MCF 10A (cell line): ENCODE measurements around the gene TTC39B. TPM values are rescaled to one million over a fixed set of nuclear protein-coding genes. Genes with fewer than 3 reads are reported as not detected.

Experiments used
- BruUV-seq: library from RNA; stranded (reverse); fragments of 400-500 nt; replicated peaks from 2 replicates; lab custom pipeline; 2021; lab: Mats Ljungman, UMichigan
- CTCF ChIA-PET: fragments of 300-600 bp; sonication (Branson Sonifier 250); formaldehyde crosslinking; extraction: SDS; loops from one replicate; lab custom pipeline; 2021; ENCODE audit warnings: antibody characterized with exemption, inconsistent platforms; lab: Yijun Ruan, JAX
- POLR2A ChIA-PET: fragments of 300-600, 350-650 bp; sonication (Branson Sonifier 250); formaldehyde crosslinking; extraction: SDS; loops from one replicate; lab custom pipeline; 2020; ENCODE audit warnings: antibody characterized with exemption, inconsistent platforms; lab: Yijun Ruan, JAX
- DNase-seq: peaks from one replicate; pipeline ENCODE4 v3.0.0-alpha.2; 2018; ENCODE audit not compliant: unreplicated experiment
- H3K27ac Mint-ChIP-seq: one replicate; pipeline ENCODE4 v1.8.0; 2022; ENCODE audit warnings: mild to moderate bottlenecking, low read depth, mixed read lengths; ENCODE audit not compliant: unreplicated experiment
- H3K27me3 Mint-ChIP-seq: one replicate; pipeline ENCODE4 v1.8.0; 2022; ENCODE audit warnings: mixed read lengths; ENCODE audit not compliant: insufficient read depth, unreplicated experiment
- H3K36me3 Mint-ChIP-seq: one replicate; pipeline ENCODE4 v1.8.0; 2022; ENCODE audit warnings: mild to moderate bottlenecking, moderate library complexity, mixed read lengths; ENCODE audit not compliant: insufficient read depth, unreplicated experiment
- H3K4me1 Mint-ChIP-seq: one replicate; pipeline ENCODE4 v1.8.0; 2022; ENCODE audit warnings: mixed read lengths; ENCODE audit not compliant: insufficient read depth, unreplicated experiment
- H3K4me3 Mint-ChIP-seq: one replicate; pipeline ENCODE4 v1.8.0; 2022; ENCODE audit warnings: mild to moderate bottlenecking, moderate library complexity, mixed read lengths; ENCODE audit not compliant: unreplicated experiment
- H3K9me3 Mint-ChIP-seq: one replicate; pipeline ENCODE4 v1.8.0; 2022; ENCODE audit warnings: mixed read lengths; ENCODE audit not compliant: unreplicated experiment
- CTCF ChIP-seq: fragments of 200-600 bp; IDR thresholded peaks from one replicate; pipeline ENCODE4 v1.8.0; 2022; ENCODE audit warnings: antibody characterized with exemption, mild to moderate bottlenecking; ENCODE audit not compliant: unreplicated experiment
- intact Hi-C: fragments of 100-400 bp; cut with micrococcal nuclease; formaldehyde crosslinking; loops from 2 replicates; pipeline ENCODE4 v1.14.1; 2022
- total RNA-seq: library from RNA; stranded (reverse); gene quantifications from 2 replicates; pipeline ENCODE4 v1.2.3, GENCODE V29; 2022

Gene TTC39B
- total RNA-seq, 1 experiment from 2014 or later, result 22.8 TPM

DNA sequence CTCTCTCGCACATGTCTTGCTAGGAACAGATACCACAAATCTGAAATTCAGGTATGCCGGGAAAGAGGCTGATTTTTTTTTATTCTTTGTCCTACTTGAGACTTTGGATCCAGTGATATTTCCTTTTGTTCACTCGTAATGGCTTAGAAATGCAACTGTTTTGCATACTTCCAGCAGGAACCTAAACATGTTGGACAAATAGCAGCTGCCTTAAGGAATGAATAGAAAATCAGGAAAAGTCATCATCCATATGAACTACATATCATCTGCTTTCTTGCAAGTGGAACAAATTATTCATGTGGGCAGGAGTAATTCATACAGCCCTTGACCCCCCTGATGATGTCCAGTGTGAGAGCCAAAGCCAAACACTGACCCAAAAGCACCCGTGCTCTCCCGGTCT, 17.4 kb downstream of the TTC39B start:
- POLR2A ChIA-PET, result interaction anchor here (0.6 kb wide), 1 partner anchor 1687 kb away, joined by 3 read pairs; no protein-coding TSS in a partner anchor
- no peaks in the 10 kb centered on the region for H3K9me3 Mint-ChIP-seq
- TF ChIP-seq CTCF, result no peak
- H3K4me3 Mint-ChIP-seq, result no peak overlapping the region
- CTCF ChIA-PET, result no interaction called here
- no peaks in the 10 kb centered on the region for H3K27me3 Mint-ChIP-seq
- intact Hi-C loops, result no loop called here
- no peaks in the 10 kb centered on the region for H3K36me3 Mint-ChIP-seq
- peaks cover 21% of the 10 kb centered on the region for H3K4me1 Mint-ChIP-seq
- no TSS peak for BruUV-seq
- no peak for DNase-seq
- H3K27ac Mint-ChIP-seq, result no peak overlapping the region

DNA sequence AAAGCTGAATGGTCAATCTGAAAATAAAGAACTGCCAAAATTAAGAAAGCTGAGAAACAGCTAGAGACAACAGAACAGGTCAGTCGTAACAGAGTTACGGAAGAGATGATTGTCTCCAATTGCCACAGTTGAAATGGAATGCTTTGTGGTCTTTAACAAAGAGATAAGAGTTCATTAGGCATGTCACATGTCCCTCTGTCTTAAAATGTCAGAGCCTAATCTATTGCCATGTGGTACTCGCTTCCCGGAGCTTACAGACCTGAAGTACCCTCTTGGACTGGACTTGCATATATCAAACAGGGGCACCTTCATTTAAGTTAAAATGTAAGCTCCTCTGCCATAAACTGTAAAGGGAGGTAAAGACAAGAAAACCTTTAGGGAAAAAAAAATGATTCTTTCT, 19.7 kb downstream of the TTC39B start:
- Mint-ChIP-seq H3K27me3 (no peaks in the 10 kb centered on the region), H3K27ac (no peak overlapping the region), H3K4me1 (peaks cover 11% of the 10 kb centered on the region), H3K36me3 (no peaks in the 10 kb centered on the region), H3K9me3 (no peaks in the 10 kb centered on the region), H3K4me3 (no peak overlapping the region)
- CTCF ChIA-PET, result interaction anchor here (0.7 to 1.7 kb wide), 6 partner anchors 9 to 130 kb away, joined by 3 to 9 read pairs (median 5); no protein-coding TSS in a partner anchor
- TF ChIP-seq CTCF, result no peak
- no peak for DNase-seq
- intact Hi-C loops, result no loop called here
- no TSS peak for BruUV-seq
- POLR2A ChIA-PET, result interaction anchor here (1.0 to 2.1 kb wide), 2 partner anchors 9 to 19 kb away, joined by 5 to 7 read pairs; partner anchors contain the start of gene TTC39B

GRCh38 chr9:15286161-15286821, 20.7 kb downstream of the TTC39B start:
- DNase-seq, result no peak
- TF ChIP-seq CTCF, result no peak
- Mint-ChIP-seq H3K27me3 (no peaks in the 10 kb centered on the region), H3K4me3 (no peak overlapping the region), H3K36me3 (no peaks in the 10 kb centered on the region), H3K4me1 (peaks cover 11% of the 10 kb centered on the region), H3K9me3 (no peaks in the 10 kb centered on the region), H3K27ac (no peak overlapping the region)
- intact Hi-C loops, result no loop called here
- BruUV-seq, result no TSS peak
- ChIA-PET CTCF (interaction anchor here (1.1 to 1.7 kb wide), 4 partner anchors 8 to 130 kb away, joined by 3 to 9 read pairs (median 8); no protein-coding TSS in a partner anchor), POLR2A (interaction anchor here (2.1 kb wide), 1 partner anchor 10 kb away, joined by 7 read pairs; no protein-coding TSS in a partner anchor)

DNA sequence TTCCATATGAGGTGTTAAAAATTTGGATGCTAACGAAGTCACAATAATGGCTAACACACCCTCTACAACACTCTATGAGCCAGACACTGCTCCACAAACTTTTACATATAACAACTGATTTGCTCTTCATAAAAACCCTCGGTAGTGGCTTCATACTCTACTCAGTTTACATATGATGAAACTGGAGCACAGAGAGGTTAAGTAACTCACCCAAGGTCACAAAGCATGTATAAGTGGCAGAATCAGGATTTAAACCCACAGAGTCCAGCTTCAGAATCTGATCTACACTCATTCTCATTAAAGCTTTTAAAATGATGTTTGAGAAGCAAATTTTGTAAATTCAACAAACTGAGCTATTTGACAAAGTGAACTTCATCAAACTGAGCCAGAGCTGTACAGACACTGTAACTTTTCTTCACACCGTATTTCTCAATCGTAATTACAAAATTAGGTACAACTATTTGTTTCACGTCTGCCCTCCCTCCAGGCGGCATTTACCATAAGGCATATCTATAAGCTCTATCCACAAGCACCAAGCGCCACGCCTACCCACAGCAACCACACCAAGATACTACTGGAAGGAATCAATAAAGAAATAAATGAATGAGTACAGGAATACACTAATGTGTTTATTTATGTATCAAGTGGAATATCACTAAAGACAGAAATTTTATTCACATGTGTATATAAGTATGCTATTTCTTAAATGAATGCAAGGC, 24.3 kb downstream of the TTC39B start:
- no peak for DNase-seq
- ChIA-PET CTCF (interaction anchor here (1.0 to 1.4 kb wide), 2 partner anchors 14 to 134 kb away, joined by 3 to 10 read pairs; no protein-coding TSS in a partner anchor), POLR2A (interaction anchor here (0.9 to 1.1 kb wide), 2 partner anchors 11 to 25 kb away, joined by 3 to 5 read pairs; partner anchors contain the start of gene TTC39B)
- no peak for TF ChIP-seq CTCF
- Mint-ChIP-seq H3K4me3 (no peak overlapping the region), H3K9me3 (no peaks in the 10 kb centered on the region), H3K27ac (no peak overlapping the region), H3K27me3 (no peaks in the 10 kb centered on the region), H3K36me3 (no peaks in the 10 kb centered on the region), H3K4me1 (peaks cover 11% of the 10 kb centered on the region)
- intact Hi-C loops, result no loop called here
- BruUV-seq, result no TSS peak
